Stomach smooth muscle (tissue), 2 donors: ENCODE measurements around the gene NEDD9.

Experiments
- H3K27ac ChIP-seq: one replicate; pipeline ENCODE4 v1.7.0; 2013; ENCODE audit warnings: mild to moderate bottlenecking, low read length, inconsistent platforms
- H3K27me3 ChIP-seq, 2 donors: one replicate each; pipeline ENCODE4 v1.7.0; 2013; ENCODE audit warnings: low read length in 2 of 2; ENCODE audit not compliant: insufficient read depth in 2 of 2, control insufficient read depth in 1 of 2
- H3K36me3 ChIP-seq, 2 donors: one replicate each; pipeline ENCODE4 v1.7.0; 2013; ENCODE audit warnings: low read length in 2 of 2; ENCODE audit not compliant: control insufficient read depth in 2 of 2, insufficient read depth in 2 of 2
- H3K4me1 ChIP-seq: one replicate; pipeline ENCODE4 v1.7.0; 2013; ENCODE audit warnings: low read length; ENCODE audit not compliant: control insufficient read depth, insufficient read depth
- H3K4me3 ChIP-seq, 2 donors: one replicate each; pipeline ENCODE4 v1.7.0; 2013; ENCODE audit warnings: low read length in 2 of 2
- H3K9ac ChIP-seq, 2 donors: one replicate each; pipeline ENCODE4 v1.7.0; 2013; ENCODE audit warnings: low read length in 2 of 2, mild to moderate bottlenecking in 1 of 2
- H3K9me3 ChIP-seq, 2 donors: one replicate each; pipeline ENCODE4 v1.7.0; 2013; ENCODE audit warnings: low read length in 2 of 2; ENCODE audit not compliant: control insufficient read depth in 2 of 2
- donor health status: healthy.
- donor health status: Pancreatic carcinoma.

NEDD9 gene

GRCh38 chr6:11188161-11188915 is 44.1 kb downstream of the NEDD9 start:
- no peaks in the 10 kb centered on the region for H3K9me3 ChIP-seq
- H3K27me3 ChIP-seq = no peaks in the 10 kb centered on the region
- H3K9ac ChIP-seq = no peak overlapping the region
- no peak overlapping the region for H3K27ac ChIP-seq
- H3K4me1 ChIP-seq = no peaks in the 10 kb centered on the region
- peaks cover 14 to 24% of the 10 kb centered on the region in 2 donors for H3K36me3 ChIP-seq
- H3K4me3 ChIP-seq = no peak overlapping the region

DNA sequence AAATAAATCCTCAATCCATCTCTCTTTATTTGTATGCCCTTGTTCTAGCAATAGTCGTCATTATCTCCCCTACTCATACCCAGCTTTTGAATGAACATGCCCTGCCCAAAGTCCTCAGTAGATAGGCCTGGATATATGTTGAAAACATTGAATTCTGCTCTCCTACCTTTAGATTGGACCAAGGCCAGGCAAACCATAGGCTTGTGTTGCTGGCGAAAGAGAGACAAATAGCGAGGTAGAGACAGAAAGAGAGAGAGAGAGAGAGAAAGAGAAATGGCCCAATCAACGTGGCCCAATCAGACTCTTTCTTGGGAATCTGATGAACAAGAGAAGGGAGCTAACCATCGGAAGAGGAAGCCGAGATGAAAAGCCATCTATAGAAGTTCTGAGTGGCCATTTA is 45.2 kb downstream of the NEDD9 start:
- no peaks in the 10 kb centered on the region for H3K9me3 ChIP-seq
- H3K9ac ChIP-seq = no peak overlapping the region
- peaks cover 14 to 24% of the 10 kb centered on the region in 2 donors for H3K36me3 ChIP-seq
- H3K27ac ChIP-seq = no peak overlapping the region
- H3K4me3 ChIP-seq = no peak overlapping the region
- no peaks in the 10 kb centered on the region for H3K4me1 ChIP-seq
- no peaks in the 10 kb centered on the region for H3K27me3 ChIP-seq

DNA sequence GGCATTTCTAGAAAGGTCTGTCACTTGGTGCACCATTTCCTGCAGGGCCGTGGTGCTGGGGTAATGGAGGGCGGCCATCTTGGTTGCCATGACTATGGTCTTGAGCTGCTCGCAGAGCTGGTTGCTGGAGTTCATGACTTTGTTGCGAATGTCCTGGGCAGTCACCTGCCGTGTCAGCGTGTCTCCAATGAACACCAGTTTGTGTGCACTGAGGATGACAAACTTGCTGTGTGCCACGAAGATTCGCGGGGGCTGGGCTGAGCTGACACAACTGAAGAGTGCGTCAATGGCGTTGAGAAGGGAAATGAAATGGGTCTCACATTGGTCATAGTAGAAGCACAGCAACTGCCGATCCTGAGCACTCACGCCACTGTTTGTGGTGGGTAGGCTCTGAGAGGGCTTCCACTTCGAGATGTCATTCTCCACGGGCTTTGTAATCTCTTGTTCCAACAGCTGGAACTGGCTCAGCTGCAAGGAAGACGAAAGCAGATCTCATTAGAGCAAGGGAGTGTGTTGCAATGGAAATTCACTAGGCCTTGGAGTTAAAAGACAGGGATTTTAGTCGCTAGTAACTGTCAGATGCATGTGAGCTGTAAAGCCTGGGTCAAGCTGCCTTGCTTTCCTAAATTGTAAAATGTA is 47.1 kb downstream of the NEDD9 start:
- no peak overlapping the region for H3K9ac ChIP-seq

GRCh38 chr6:11183761-11184362 is 48.6 kb downstream of the NEDD9 start:
- Histone ChIP-seq H3K36me3 (peaks cover 8% of the 10 kb centered on the region in 2 donors), H3K9me3 (no peaks in the 10 kb centered on the region), H3K4me3 (no peak overlapping the region)

More for the DNA sequence above, 47.1 kb downstream of the NEDD9 start:
- no peak overlapping the region for H3K27ac ChIP-seq
- no peak overlapping the region for H3K4me3 ChIP-seq
- H3K4me1 ChIP-seq = no peaks in the 10 kb centered on the region
- no peaks in the 10 kb centered on the region for H3K9me3 ChIP-seq
- no peaks in the 10 kb centered on the region for H3K27me3 ChIP-seq
- peaks cover 10 to 13% of the 10 kb centered on the region in 2 donors for H3K36me3 ChIP-seq

DNA sequence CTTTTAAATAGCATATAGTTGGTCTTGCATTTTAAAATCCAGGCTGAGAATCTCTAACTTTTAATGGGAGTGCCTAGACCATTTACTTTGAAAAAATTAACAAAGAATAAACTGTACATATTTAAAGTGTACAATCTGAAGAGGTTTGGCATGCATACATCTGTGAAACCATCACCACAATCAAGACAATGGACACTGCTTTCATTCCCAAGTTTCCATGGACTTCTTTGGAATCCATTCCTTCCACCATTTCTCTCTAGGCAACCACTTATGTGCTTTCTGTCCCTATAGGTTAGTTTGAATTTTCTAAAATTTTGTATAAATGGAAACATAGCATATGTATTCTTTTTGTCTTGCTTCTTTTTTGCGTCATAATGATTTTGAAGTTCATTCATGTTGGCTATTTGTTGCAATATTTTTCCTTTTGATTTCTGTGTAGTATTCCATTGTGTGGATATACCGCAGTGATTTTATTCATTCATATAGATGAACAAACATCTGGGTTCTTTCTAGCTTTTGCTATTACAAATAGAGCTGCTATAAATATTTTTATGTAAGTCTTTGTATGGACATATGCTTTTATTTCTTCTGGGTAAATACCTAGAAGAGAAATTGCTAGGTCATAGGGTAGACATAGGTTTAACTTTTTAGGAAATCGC is 50.9 kb downstream of the NEDD9 start:
- Histone ChIP-seq H3K27ac (no peak overlapping the region), H3K4me3 (no peak overlapping the region), H3K4me1 (no peaks in the 10 kb centered on the region), H3K27me3 (no peaks in the 10 kb centered on the region), H3K36me3 (peaks cover 3 to 4% of the 10 kb centered on the region in 2 donors), H3K9ac (no peak overlapping the region), H3K9me3 (no peaks in the 10 kb centered on the region)

More at GRCh38 chr6:11183761-11184362, 48.6 kb downstream of the NEDD9 start:
- no peak overlapping the region for H3K27ac ChIP-seq
- H3K27me3 ChIP-seq = no peaks in the 10 kb centered on the region
- no peak overlapping the region for H3K9ac ChIP-seq
- no peaks in the 10 kb centered on the region for H3K4me1 ChIP-seq

DNA sequence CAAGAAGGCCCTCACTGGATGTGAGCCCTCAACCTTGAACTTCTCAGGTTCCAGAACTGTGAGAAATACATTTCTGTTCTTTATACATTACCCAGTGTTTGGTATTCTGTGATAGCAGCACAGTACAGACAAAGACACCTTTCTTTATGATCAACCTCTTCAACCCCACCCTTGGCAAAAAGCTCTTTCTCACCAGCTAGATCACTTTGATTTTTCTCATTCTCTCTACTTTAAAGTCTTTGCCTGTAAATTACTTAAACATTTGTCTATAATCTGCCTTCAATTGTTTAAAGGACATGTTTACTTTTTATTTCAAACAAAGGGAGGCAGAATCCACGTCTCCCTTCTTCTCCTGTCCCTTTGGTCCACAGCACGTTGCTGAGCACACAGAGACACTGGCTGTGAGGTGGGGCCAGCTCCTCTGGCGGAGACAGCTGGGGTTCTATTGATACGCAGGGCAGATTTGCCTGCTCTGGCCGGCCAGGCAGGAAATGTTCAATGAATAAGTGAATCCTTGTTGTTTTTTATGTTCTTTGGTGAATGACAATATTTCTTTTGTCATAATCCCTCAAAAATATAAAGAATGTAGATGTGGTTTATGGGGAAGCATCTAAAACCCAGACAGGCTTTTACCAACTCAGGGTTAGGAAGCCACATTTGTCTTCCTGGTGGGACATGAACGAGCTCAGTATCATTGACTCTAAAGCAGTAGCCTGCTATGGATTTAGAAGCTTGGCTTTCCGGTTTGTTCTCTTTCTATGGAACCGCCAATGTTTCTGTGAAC is 52.9 kb downstream of the NEDD9 start:
- Histone ChIP-seq H3K27ac (no peak overlapping the region), H3K27me3 (no peaks in the 10 kb centered on the region), H3K4me3 (no peak overlapping the region), H3K4me1 (no peaks in the 10 kb centered on the region), H3K9ac (no peak overlapping the region), H3K9me3 (no peaks in the 10 kb centered on the region), H3K36me3 (no peaks in the 10 kb centered on the region)

DNA sequence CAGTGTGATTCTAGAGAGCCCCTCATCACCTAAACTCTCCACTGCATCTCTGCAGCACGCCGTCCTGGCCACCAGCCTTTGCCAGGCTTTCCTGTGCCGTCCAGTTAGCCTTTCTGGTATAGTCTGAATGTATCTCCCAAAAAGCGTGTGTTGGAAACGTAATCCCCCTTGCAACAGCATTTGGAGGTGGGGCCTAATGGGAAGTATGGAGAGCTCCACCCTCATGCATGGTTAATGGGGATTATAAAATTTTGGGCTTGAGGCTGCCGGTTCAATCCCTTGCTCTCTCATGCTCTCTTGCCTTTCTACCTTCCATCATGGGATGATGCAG is 53.4 kb downstream of the NEDD9 start:
- Histone ChIP-seq H3K9ac (no peak overlapping the region), H3K27me3 (no peaks in the 10 kb centered on the region), H3K36me3 (no peaks in the 10 kb centered on the region), H3K4me3 (no peak overlapping the region), H3K4me1 (no peaks in the 10 kb centered on the region), H3K9me3 (no peaks in the 10 kb centered on the region), H3K27ac (no peak overlapping the region)

- Histone ChIP-seq H3K9ac (no peak overlapping the region), H3K4me3 (no peak overlapping the region), H3K36me3 (no peaks in the 10 kb centered on the region), H3K27me3 (no peaks in the 10 kb centered on the region), H3K27ac (no peak overlapping the region), H3K9me3 (no peaks in the 10 kb centered on the region), H3K4me1 (peaks cover 2% of the 10 kb centered on the region)
These were observed 55.2 kb downstream of the NEDD9 start for GRCh38 chr6:11177271-11177670.

GRCh38 chr6:11174242-11174611 is 58.2 kb downstream of the NEDD9 start:
- Histone ChIP-seq H3K9ac (no peak overlapping the region), H3K9me3 (no peaks in the 10 kb centered on the region), H3K4me1 (peaks cover 3% of the 10 kb centered on the region), H3K27ac (no peak overlapping the region), H3K4me3 (no peak overlapping the region), H3K27me3 (no peaks in the 10 kb centered on the region), H3K36me3 (no peaks in the 10 kb centered on the region)
